IMR-90 (cell line): ENCODE data around the gene POLA2. TPM values are rescaled to one million over a fixed set of nuclear protein-coding genes. Genes with fewer than 3 reads are reported as not detected.

Source experiments
- ATAC-seq: fragments of 200-7000 bp; cut with Tn5 transposase; 2 replicates; pipeline ENCODE4 v1.9.1; 2020; ENCODE audit warnings: low read depth, mild to moderate bottlenecking, moderate library complexity
- BruUV-seq: library from RNA; stranded (reverse); fragments of 400-500 nt; replicated peaks from 2 replicates; lab custom pipeline; 2021; lab: Mats Ljungman, UMichigan
- CTCF ChIA-PET: fragments of 300-600 bp; formaldehyde crosslinking; extraction: SDS; loops from one replicate; lab custom pipeline; 2021; ENCODE audit warnings: antibody characterized with exemption; lab: Yijun Ruan, JAX
- POLR2A ChIA-PET: fragments of 300-600 bp; sonication (Branson Sonifier 250); formaldehyde crosslinking; loops from one replicate; lab custom pipeline; 2022; ENCODE audit warnings: antibody characterized with exemption; ENCODE audit not compliant: unreplicated experiment; lab: Charles Lee
- DNase-seq: peaks from one replicate; pipeline ENCODE4 v3.0.0; 2013
- H2AFZ ChIP-seq: replicated peaks from 2 replicates; pipeline ENCODE3; 2013; ENCODE audit warnings: low read length, mild to moderate bottlenecking; ENCODE audit not compliant: poor library complexity
- H2AK5ac ChIP-seq: 2 replicates; pipeline ENCODE4 v1.6.1; 2013; ENCODE audit warnings: low read depth, low read length, inconsistent platforms
- H2AK9ac ChIP-seq: replicated peaks from 2 replicates; pipeline ENCODE3; 2013; ENCODE audit warnings: mild to moderate bottlenecking, low read depth, low read length, moderate library complexity; ENCODE audit not compliant: poor library complexity
- H2BK120ac ChIP-seq: 2 replicates; pipeline ENCODE4 v1.6.1; 2013; ENCODE audit warnings: low read depth, low read length, inconsistent platforms
- H2BK15ac ChIP-seq: 3 replicates; pipeline ENCODE4 v1.6.1; 2013; ENCODE audit warnings: low read depth, low read length, inconsistent platforms
- H2BK20ac ChIP-seq: 2 replicates; pipeline ENCODE4 v1.6.1; 2013; ENCODE audit warnings: low read depth, mild to moderate bottlenecking, inconsistent platforms, low read length, moderate library complexity
- H2BK5ac ChIP-seq: 2 replicates; pipeline ENCODE4 v1.6.1; 2013; ENCODE audit warnings: mild to moderate bottlenecking, low read depth, low read length, inconsistent platforms; ENCODE audit not compliant: poor library complexity, severe bottlenecking
- H3K14ac ChIP-seq: replicated peaks from 2 replicates; pipeline ENCODE4 v1.6.1; 2013; ENCODE audit warnings: low read depth, low read length, inconsistent platforms
- H3K18ac ChIP-seq: 2 replicates; pipeline ENCODE4 v1.6.1; 2013; ENCODE audit warnings: low read depth, low read length, control low read depth
- H3K23ac ChIP-seq: 2 replicates; pipeline ENCODE4 v1.6.1; 2013; ENCODE audit warnings: low read depth, low read length, inconsistent platforms
- H3K27ac ChIP-seq: 2 replicates; pipeline ENCODE4 v1.5.1; 2013; ENCODE audit warnings: mild to moderate bottlenecking, control low read depth, low read length; ENCODE audit not compliant: insufficient read depth
- H3K27me3 ChIP-seq: 2 replicates; pipeline ENCODE4 v1.6.1; 2013; ENCODE audit warnings: low read length; ENCODE audit not compliant: control insufficient read depth, insufficient read depth
- H3K36me3 ChIP-seq: 2 replicates; pipeline ENCODE4 v1.6.1; 2013; ENCODE audit warnings: low read length, mixed read lengths; ENCODE audit not compliant: control insufficient read depth, insufficient read depth
- H3K4ac ChIP-seq: 2 replicates; pipeline ENCODE4 v1.6.1; 2013; ENCODE audit warnings: low read depth, low read length, inconsistent platforms
- H3K4me1 ChIP-seq: 2 replicates; pipeline ENCODE4 v1.6.1; 2013; ENCODE audit warnings: low read length, mixed read lengths; ENCODE audit not compliant: control insufficient read depth, insufficient read depth
- H3K4me2 ChIP-seq: 2 replicates; pipeline ENCODE4 v1.6.1; 2013; ENCODE audit warnings: low read depth, mild to moderate bottlenecking, control low read depth, low read length, moderate library complexity
- H3K4me3 ChIP-seq: 2 replicates; pipeline ENCODE4 v1.5.1; 2013; ENCODE audit warnings: low read depth, mild to moderate bottlenecking, control low read depth, low read length, moderate library complexity; ENCODE audit not compliant: insufficient read depth
- H3K56ac ChIP-seq: 2 replicates; pipeline ENCODE4 v1.6.1; 2013; ENCODE audit warnings: low read length, inconsistent platforms; ENCODE audit not compliant: insufficient read depth; ENCODE audit errors: extremely low read depth
- H3K79me1 ChIP-seq, 2 experiments: 2 replicates each; pipeline ENCODE4 v1.6.1; 2013; ENCODE audit warnings: low read length in 2 of 2, inconsistent platforms in 1 of 2, low read depth in 1 of 2
- H3K9ac ChIP-seq: 2 replicates; pipeline ENCODE4 v1.6.1; 2013; ENCODE audit warnings: low read depth, low read length, control low read depth
- H3K9me1 ChIP-seq: 2 replicates; pipeline ENCODE4 v1.6.1; 2013; ENCODE audit warnings: low read length, inconsistent platforms; ENCODE audit not compliant: insufficient read depth
- H3K9me3 ChIP-seq: 2 replicates; pipeline ENCODE4 v1.6.1; 2013; ENCODE audit warnings: low read length; ENCODE audit not compliant: control insufficient read depth, insufficient read depth
- H4K20me1 ChIP-seq: 2 replicates; pipeline ENCODE4 v1.6.1; 2013; ENCODE audit warnings: low read length, inconsistent platforms; ENCODE audit not compliant: insufficient read depth
- H4K5ac ChIP-seq: 2 replicates; pipeline ENCODE4 v1.6.1; 2013; ENCODE audit warnings: mild to moderate bottlenecking, low read depth, low read length, control low read depth
- H4K8ac ChIP-seq, 2 experiments: 2 replicates each; pipeline ENCODE4 v1.6.1; 2013; ENCODE audit warnings: low read depth in 2 of 2, low read length in 2 of 2, control low read depth in 1 of 2, inconsistent platforms in 1 of 2
- H4K91ac ChIP-seq: 2 replicates; pipeline ENCODE4 v1.6.1; 2013; ENCODE audit warnings: low read depth, low read length, inconsistent platforms; ENCODE audit not compliant: insufficient read depth
- BHLHE40 ChIP-seq: fragments of 150-350 bp; IDR thresholded peaks from 2 replicates; pipeline ENCODE4 v1.6.1; 2016; ENCODE audit warnings: mild to moderate bottlenecking, low read depth, low read length
- ELK1 ChIP-seq: fragments of 150-350 bp; IDR thresholded peaks from 2 replicates; pipeline ENCODE4 v1.6.1; 2016; ENCODE audit warnings: low read depth, mild to moderate bottlenecking, low read length, moderate library complexity, borderline replicate concordance
- FOS ChIP-seq: fragments of 150-350 bp; IDR thresholded peaks from 2 replicates; pipeline ENCODE4 v1.6.1; 2016; ENCODE audit warnings: low read depth, low read length
- MAZ ChIP-seq: IDR thresholded peaks from 2 replicates; pipeline ENCODE4 v1.6.1; 2012; ENCODE audit warnings: low read depth, mild to moderate bottlenecking, low read length, improper control_type of control experiment, moderate library complexity, borderline replicate concordance
- MXI1 ChIP-seq: IDR thresholded peaks from 2 replicates; pipeline ENCODE4 v1.6.1; 2012; ENCODE audit warnings: low read depth, mild to moderate bottlenecking, low read length, moderate library complexity, borderline replicate concordance
- POLR2A ChIP-seq: IDR thresholded peaks from 2 replicates; pipeline ENCODE4 v1.6.1; 2012; ENCODE audit warnings: mild to moderate bottlenecking, low read depth, low read length
- SMC3 ChIP-seq: fragments of 150-350 bp; IDR thresholded peaks from 2 replicates; pipeline ENCODE4 v1.6.1; 2016; ENCODE audit warnings: low read depth, mild to moderate bottlenecking, antibody characterized with exemption, low read length, moderate library complexity
- WGBS, 2 experiments: methylation state at CpG; one replicate each; pipeline versions ENCODE4 v1.1.5 to v1.1.7; 2013; ENCODE audit warnings: missing lambda C conversion rate in 2 of 2; ENCODE audit not compliant: insufficient read length in 1 of 2; ENCODE audit errors: extremely low coverage in 2 of 2; 5-methylcytosine and 5-hydroxymethylcytosine counted together
- dilution Hi-C: fragments of 300-500 bp; cut with HindIII; formaldehyde crosslinking; loops from one replicate; pipeline ENCODE4 v1.14.3; 2018; ENCODE audit warnings: low sequenced_read_pairs; ENCODE audit not compliant: unreplicated experiment
- in situ Hi-C: fragments of 300-500 bp; cut with MboI; formaldehyde crosslinking; loops from 3 replicates; pipeline ENCODE4 v1.14.3; 2019; ENCODE audit warnings: low sequenced_read_pairs, inconsistent platforms, mixed read lengths
- intact Hi-C: fragments of 100-400 bp; cut with micrococcal nuclease; formaldehyde crosslinking; loops from 2 replicates; pipeline ENCODE4 v1.10.0; 2022
- polyA plus RNA-seq, 3 experiments: library from polyadenylated mRNA; depleted of rRNA; stranded (reverse); fragments of >200 nt; gene quantifications; 2 replicates each; pipeline ENCODE4 v1.2.3, GENCODE V29; 2012; ENCODE audit warnings: low replicate concordance in 1 of 3
- total RNA-seq: library from RNA; depleted of rRNA; stranded (reverse); fragments of >200 nt; gene quantifications from 2 replicates; pipeline ENCODE4 v1.2.3, GENCODE V29; 2012

The POLA2 gene
- total and polyA plus RNA-seq, 2 of the 4 experiments (the other 2 are of a cell fraction), result 14.2 to 17.3 TPM

GRCh38 chr11:65329478-65329877 is 67.7 kb downstream of the POLA2 start:
- H3K9ac ChIP-seq, result no peak overlapping the region; the same call in 1 of the 2 replicates
- H2BK20ac ChIP-seq, result no peak overlapping the region; the same call in 1 of the 2 replicates
- TF ChIP-seq MXI1 (no peak), ELK1 (no peak), POLR2A (no peak; the same call in 1 of the 2 replicates), BHLHE40 (no peak), FOS (no peak), SMC3 (no peak), MAZ (no peak)

More at GRCh38 chr11:65329478-65329877, 67.7 kb downstream of the POLA2 start:
- Histone ChIP-seq H3K56ac (no peak overlapping the region), H4K8ac (peak overlapping the region in 1 of 2 experiments; percentile 58; a peak in 1 of 4 replicates), H3K4me1 (no peaks in the 10 kb centered on the region), H3K4me2 (no peak overlapping the region), H3K23ac (peak overlapping the region; percentile 23; the same call in 1 of the 2 replicates), H4K5ac (no peak overlapping the region), H2AK9ac (no peak overlapping the region), H3K79me1 (peaks cover 0 to 12% of the 10 kb centered on the region in 2 experiments), H4K20me1 (peaks cover 9% of the 10 kb centered on the region), H3K14ac (0 out of 2 replicates have a peak overlapping the region, but pooled peaks have one; percentile 25), H2AK5ac (no peak overlapping the region), H3K18ac (peak overlapping the region; percentile 14; the same call in 1 of the 2 replicates), H3K4me3 (no peak overlapping the region), H3K36me3 (no peaks in the 10 kb centered on the region), H3K9me3 (no peaks in the 10 kb centered on the region), H2AFZ (no peak overlapping the region), H2BK15ac (no peak overlapping the region), H3K27me3 (no peaks in the 10 kb centered on the region), H4K91ac (no peak overlapping the region), H2BK120ac (peak overlapping the region; percentile 11; the same call in 1 of the 2 replicates), H2BK5ac (no peak overlapping the region), H3K9me1 (no peaks in the 10 kb centered on the region; the same call in 1 of the 2 replicates), H3K4ac (no peak overlapping the region), H3K27ac (no peak overlapping the region)
- ChIA-PET POLR2A (interaction anchor here (0.8 to 1.3 kb wide), 3 partner anchors 37 to 55 kb away, joined by 3 to 4 read pairs (median 4); no protein-coding TSS in a partner anchor), CTCF (interaction anchor here (0.6 to 6.3 kb wide), 15 partner anchors 9 to 125 kb away, joined by 3 to 74 read pairs (median 3); partner anchors contain the start of gene CDC42EP2)
- in situ Hi-C loops (no loop called here), intact Hi-C loops (no loop called here), dilution Hi-C loops (no loop called here)
- ATAC-seq, result no peak
- no TSS peak for BruUV-seq
- no CpG with 5 or more reads among the region's 2 CpGs for WGBS, 2 experiments
- DNase-seq, result no peak
